ENCODE measurements around the gene BAHD1. TPM values are rescaled to one million over a fixed set of nuclear protein-coding genes. Genes with fewer than 3 reads are reported as not detected.

The BAHD1 gene
- polyA plus RNA-seq, 1 of the 3 experiments (the other 2 are of a cell fraction): 5.5 TPM

- no peak for TF ChIP-seq ZBTB33 (IDR thresholded peaks at IDR 0.05; ENCODE audit: borderline replicate concordance, low read depth)
- no peak for TF ChIP-seq FOXJ3 (CRISPR knock-in tag; IDR thresholded peaks at IDR 0.05)
These were observed 31.4 kb upstream of the BAHD1 start (continued) for GRCh38 chr15:40409366-40409765.

GRCh38 chr15:40410476-40410875 lies 30.3 kb upstream of the BAHD1 start:
- no peak overlapping the region for H3K4me2 ChIP-seq
- no peaks in the 10 kb centered on the region for H3F3A ChIP-seq (replicated peaks; ENCODE audit: insufficient read depth)
- H3K4me1 ChIP-seq (ENCODE audit: control insufficient read depth in 1 of 2, insufficient read depth in 2 of 2, low read depth in 1 of 2, low read length in 1 of 2): peaks cover 9 to 10% of the 10 kb centered on the region in 2 experiments; a peak in 1 of 4 replicates
- WGBS (ENCODE audit: low lambda C conversion rate): 95% methylated on average over 9 of the region's 11 CpGs
- H3K79me2 ChIP-seq (ENCODE audit: insufficient read depth): peaks cover 23% of the 10 kb centered on the region
- DNase-seq: no peak
- no peak overlapping the region for H2AFZ ChIP-seq (ENCODE audit: low read depth)
- H3K27me3 ChIP-seq (ENCODE audit: insufficient read depth): no peaks in the 10 kb centered on the region
- H4K20me1 ChIP-seq (ENCODE audit: insufficient read depth): no peaks in the 10 kb centered on the region
- H3K4me3 ChIP-seq (ENCODE audit: low read depth in 2 of 2, low read length in 1 of 2): no peak overlapping the region
- H3K9me2 ChIP-seq: no peaks in the 10 kb centered on the region
- H3K9ac ChIP-seq: no peak overlapping the region
- peaks cover 29 to 62% of the 10 kb centered on the region in 2 experiments for H3K36me3 ChIP-seq (replicated peaks in 1 of 2; ENCODE audit: control insufficient read depth in 1 of 2, insufficient read depth in 2 of 2, low read length in 1 of 2)
- H3K9me3 ChIP-seq: no peaks in the 10 kb centered on the region
- TF ChIP-seq GABPA (IDR thresholded peaks at IDR 0.05; ENCODE audit: low read depth): no peak
- no peak for TF ChIP-seq TAF1 (IDR thresholded peaks at IDR 0.05; ENCODE audit: borderline replicate concordance, low read depth, low read length)
- no peak for TF ChIP-seq RFX5 (IDR thresholded peaks at IDR 0.05; ENCODE audit: low read length)
- TF ChIP-seq PBX3 (IDR thresholded peaks at IDR 0.05): no peak
- no peak for TF ChIP-seq EZH2phosphoT487 (IDR thresholded peaks at IDR 0.05; ENCODE audit: borderline replicate concordance, low read depth)
- no peak for TF ChIP-seq CHD2 (IDR thresholded peaks at IDR 0.05; ENCODE audit: low read length, partially characterized antibody)
- TF ChIP-seq NFIC (IDR thresholded peaks at IDR 0.05; ENCODE audit: borderline replicate concordance): no peak
- no peak for TF ChIP-seq FOXM1 (IDR thresholded peaks at IDR 0.05; ENCODE audit: low read depth)
- TF ChIP-seq IRF3 (IDR thresholded peaks at IDR 0.05; ENCODE audit: low read depth, low read length): no peak
- TF ChIP-seq TCF12 (IDR thresholded peaks at IDR 0.05): no peak
- no peak for TF ChIP-seq RXRA (IDR thresholded peaks at IDR 0.05; ENCODE audit: borderline replicate concordance, low read depth)
- no peak for TF ChIP-seq FOSL2 (IDR thresholded peaks at IDR 0.05; ENCODE audit: borderline replicate concordance, low read depth)
- no peak for TF ChIP-seq USF1 (IDR thresholded peaks at IDR 0.05; ENCODE audit: borderline replicate concordance, low read depth)
- ChIA-PET POLR2A (no interaction called here), CTCF (interaction anchor here (0.8 to 1.6 kb wide), 6 partner anchors 10 to 136 kb away, joined by 3 to 5 read pairs (median 4); no protein-coding TSS in a partner anchor)
- no peak overlapping the region for H3K27ac ChIP-seq (ENCODE audit: low read depth in 2 of 2, low read length in 1 of 2)
